Cerebellar nuclear complex (tissue), 1 donor: Measurements from ENCODE around the gene FBN3.
"Not testable (repeated sequence)": the region's sequence is repeated elsewhere in the genome, so short reads cannot be mapped to it uniquely, and the experiment has no call there.

ENCODE experiments used
- DNase-seq, 2 experiments: peaks; one replicate each; lab custom pipeline; 2025; lab: John Stamatoyannopoulos, UW

The FBN3 gene

DNA sequence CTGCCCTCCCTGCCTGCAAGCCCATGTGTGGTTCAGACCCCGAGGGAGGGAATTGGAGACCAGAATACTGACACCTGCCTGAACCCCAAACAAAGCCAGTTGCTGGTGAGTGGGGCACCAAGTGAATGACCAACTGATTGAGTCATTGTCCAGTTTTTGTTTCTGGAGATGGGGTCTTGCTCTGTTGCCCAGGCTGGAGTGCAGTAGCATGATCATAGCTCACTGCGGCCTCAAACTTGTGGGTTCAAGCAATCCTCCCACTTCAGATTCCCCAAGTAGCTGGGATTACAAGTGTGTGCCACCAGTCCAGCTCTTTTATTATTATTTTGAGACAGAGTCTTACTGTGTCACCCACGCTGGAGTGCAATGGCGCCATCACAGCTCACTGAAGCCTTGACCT lies 92.9 kb downstream of the FBN3 start:
- no peak for DNase-seq

DNA sequence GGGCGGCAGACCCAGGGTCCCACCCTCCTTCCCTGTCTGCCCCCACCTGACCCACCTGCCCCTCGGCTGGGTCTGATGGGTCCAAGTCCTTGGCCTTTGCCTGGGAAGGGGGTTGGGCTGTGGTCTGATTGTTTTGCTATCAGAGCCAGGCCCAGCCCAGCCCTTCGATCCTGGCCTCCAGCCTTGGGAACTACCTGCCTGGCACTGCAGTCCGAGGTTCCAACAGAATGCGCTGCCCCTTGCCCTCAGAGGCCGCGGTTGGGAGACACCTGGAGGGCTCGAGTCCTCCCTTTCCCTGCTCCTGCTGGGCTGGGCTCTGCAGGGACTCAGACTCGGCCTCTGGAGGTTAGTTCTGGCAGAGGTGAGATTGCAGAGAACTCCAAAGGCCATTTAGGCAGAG lies 95.2 kb downstream of the FBN3 start:
- DNase-seq, result no peak

DNA sequence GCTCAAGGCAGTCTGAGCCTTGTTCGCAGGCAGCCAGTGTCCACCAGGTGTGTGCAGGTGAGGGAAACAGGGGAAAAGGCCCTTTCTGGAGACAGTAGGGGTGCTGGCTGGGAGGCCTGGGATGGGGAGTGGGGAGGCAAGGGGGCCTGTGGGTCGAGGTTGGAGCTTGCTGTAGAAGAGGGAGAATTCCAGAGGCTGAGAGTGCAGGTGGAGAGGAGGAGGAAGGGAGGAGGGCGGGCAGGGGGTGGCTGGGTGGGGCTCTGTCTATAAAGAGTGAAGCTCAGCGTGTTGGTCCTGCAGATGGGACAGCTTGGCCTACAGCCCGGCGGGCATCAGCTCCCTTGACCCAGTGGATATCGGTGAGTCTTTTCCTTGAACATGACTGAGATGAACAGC lies 96.9 kb downstream of the FBN3 start, which contains the start of gene CCL25:
Gene CCL25 (plus strand): TSS at position 297 of the 396 bp plus-strand sequence. CDS start 290 bp downstream, outside the sequence.
- DNase-seq, result no peak

DNA sequence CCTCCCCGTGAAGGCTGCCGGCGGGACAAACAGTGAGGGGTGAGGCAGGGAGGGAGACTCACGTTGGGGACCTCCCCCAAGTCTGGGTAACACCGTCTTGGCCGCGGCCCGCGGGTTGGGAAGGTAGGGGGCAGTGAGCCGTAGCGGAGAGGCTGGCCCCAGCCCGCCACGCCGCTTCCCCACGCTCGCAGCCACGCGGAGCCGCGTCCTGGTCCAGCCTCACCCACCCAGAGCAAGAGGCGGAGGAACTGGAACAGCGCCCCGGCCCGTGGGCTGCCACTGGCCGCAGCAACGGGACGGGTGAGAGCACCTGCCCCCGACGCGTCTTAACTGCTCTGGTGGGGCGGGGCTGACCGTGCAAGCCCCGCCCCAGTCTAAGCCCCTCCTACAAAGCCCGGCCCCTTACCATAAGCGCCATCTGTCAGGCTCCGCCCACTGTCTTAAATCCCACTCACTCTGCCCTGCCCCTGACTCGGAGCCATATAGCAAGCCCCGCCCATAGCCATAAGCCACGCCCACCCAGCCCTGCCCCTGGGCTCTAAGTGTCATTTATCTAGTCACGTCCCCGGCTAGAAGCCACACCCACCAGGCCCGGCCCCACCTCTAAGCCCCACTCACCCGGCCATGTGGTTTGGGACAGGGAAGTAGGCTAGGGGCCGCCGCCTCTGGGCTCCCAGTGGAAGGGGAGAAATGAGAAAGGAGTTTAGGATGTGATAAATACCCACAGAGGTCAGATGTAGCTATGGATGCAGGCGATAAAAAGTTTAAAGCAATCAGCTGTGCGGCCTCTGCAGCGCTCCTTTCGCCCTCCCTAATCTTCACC lies 98.9 kb downstream of the FBN3 start:
- DNase-seq, result no peak

DNA sequence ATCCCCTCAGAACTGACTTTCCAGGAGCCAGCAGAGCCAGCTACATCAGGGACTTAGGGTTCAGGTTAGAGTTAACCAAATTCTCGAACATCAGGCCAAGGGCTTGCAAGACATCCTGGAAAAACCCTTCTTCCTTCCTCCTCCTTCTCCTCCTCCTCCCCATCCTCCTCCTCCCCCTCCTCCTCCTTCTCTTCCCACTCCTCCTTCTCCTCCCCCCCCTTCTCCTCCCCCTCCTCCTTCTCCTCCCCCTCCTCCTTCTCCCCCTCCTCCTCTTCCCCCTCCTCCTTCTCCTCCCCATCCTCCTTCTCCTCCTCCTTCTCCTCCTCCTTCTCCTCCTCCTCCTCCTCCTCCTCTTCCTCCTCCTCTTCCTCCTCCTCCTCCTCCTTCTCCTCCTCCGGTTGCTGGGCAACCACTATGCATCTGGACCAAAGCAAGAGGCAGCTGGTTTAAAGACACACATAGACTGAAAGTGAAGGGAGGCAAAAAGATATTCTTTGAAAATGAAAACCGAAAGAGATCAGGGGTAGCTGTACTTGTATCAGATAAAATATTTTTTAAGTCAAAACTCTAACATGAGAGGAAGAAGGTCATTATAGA lies 102.7 kb downstream of the FBN3 start:
- DNase-seq, result no peak

DNA sequence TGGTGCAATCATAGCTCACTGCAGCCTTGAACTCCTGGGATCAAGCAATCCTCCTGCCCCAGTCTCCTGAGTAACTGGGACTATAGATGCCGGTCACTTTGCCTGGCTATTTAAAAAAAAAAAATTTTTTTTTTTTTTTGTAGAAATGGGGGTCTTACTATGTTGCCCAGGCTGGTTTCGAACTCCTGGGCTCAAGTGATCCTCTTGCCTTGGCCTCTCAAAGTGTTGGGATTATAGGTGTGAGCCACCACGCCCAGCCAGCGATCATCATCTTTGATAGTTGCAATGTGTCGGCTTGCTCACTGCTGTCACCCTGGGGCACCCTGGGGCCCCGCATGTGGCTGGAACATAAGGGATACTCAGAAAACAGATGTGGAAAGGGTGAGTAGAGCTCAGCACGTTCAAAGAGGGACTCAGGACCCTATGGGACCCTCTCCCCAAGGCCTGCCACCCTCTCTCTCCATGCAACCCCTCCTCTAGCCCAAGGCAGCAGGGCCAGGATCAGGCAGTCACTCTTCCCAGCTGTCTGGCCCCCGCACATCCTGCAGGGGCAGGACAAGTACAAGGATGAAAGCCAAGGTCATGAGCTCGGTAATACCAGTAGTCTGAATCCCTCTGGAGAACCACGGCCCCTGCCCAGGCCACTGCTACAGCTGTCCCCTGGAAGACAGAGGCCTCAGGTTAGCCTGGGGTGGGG lies 103.4 kb downstream of the FBN3 start:
- DNase-seq, result no peak

DNA sequence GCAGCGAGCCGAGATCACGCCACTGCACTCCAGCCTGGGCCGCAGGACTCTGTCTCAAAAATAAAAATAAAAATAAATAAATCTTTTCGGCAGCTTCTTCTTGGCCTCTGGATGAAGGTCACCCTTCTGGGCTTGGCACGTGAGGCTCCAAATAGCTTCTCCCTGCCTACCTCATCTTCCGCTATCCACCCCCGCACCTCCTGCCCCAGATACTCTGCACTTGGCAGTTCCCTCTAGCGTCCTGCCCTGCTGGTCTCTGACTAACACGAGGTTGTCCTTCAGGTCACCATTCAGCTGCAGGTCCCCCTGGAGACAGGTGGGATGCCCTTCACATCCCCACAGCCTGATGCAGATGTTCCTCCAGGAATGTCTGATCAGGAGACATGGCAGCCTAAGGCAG lies 105.4 kb downstream of the FBN3 start:
- no peak for DNase-seq

DNA sequence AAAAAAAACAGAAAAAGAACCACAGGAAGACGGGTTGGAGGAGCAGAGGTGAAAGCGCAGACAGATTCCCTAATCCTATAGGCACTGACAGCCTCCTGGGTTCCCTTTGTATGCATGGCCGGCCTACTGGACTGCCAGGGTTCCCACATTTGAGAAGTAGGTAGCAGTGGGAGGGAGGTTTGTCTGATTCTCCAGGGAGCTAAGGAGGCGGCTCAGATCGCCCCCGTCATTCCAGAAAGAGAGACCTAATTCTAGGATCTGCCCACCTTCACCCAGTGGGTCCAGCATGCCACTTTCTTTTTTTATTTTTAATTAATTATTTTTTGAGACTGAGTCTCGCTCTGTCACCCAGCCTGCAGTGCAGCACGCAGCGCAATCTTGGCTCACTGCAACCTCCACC lies 106.5 kb downstream of the FBN3 start:
- no peak for DNase-seq

DNA sequence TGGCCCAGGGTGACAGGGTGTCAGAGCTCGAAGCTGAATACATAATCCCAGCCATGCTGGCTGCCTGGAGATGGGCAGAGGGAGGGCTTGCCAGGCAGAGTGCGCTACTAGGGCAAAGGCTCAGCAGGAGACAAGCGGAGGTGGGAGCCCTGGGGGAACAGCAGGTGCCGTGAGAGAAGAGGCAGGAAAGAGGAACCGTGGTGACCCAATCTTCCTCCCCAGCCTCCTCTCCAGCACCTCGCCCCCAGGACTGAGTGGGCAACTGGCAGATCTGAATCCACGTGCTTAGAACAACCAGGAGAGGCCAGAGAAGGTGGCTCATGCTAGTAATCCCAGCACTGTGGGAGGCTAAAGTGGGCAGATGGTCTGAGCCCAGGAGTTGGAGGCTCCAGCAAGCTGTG lies 107.9 kb downstream of the FBN3 start:
- DNase-seq, result no peak

DNA sequence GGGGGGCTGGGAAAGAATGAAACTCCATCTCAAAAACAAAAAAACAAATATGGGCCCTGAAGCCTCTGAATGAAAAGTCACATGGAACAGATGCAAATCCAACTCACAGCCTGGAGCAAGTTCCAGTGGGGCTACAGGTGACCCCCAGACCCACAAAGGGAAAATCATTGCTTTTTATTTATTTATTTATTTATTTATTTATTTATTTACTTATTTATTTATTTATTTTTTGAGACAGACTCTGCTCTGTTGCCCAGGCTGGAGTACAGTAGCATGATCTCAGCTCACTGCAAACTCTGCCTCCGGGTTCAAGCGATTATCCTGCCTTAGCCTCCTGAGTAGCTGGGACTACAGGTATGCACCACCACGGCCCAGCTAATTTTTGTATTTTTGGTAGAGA lies 110.2 kb downstream of the FBN3 start:
- DNase-seq, result no peak

DNA sequence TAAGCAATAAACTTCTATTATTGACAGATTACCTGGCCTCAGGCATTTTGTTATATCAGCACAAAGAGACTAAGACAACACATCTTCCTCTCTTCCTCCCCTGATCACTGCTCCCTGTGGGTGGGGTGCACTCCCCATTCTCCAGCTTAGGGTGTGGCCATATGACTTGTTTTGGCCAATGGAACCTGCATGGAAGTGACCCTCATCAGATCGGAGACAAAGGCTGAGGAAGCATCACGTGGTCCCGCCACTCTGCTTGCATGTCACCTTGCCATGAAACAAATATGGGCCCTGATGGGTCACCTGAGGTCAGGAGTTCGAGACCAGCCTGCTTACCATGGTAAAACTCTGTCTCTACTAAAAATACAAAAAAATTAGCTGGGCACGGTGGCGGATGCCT lies 110.6 kb downstream of the FBN3 start:
- no peak for DNase-seq

DNA sequence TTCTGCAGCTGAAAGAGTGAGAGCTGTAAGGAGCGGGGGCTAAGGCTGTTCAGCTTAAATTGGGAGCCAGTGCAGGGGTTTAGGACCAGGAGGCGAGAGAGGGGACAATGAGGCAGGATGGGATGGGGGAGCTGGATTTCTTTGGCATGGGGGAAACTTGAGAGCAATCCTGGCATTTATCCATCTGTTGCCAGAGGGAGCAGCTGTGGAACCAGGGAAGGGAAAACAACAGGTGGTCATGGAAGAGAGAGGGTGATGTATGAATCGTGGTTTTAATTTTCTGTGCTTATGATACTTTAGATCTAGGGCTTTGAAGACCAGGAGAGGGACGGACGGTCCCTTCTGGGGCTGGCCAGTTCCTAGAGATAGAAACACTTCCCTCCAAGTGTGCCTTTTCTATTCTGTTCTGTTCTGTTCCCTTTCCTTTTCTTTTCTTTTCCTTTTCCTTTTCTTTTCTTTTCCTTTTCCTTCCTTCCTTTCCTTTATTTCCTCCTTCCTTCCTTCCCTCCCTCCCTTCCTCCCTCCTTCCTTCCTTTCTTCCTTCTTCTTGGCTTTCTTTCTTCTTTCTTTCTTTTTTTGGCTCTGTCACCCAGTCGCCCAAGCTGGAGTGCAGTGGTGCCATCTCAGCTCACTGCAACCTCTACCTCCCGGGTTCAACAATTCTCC lies 112.8 kb downstream of the FBN3 start:
- no peak for DNase-seq

DNA sequence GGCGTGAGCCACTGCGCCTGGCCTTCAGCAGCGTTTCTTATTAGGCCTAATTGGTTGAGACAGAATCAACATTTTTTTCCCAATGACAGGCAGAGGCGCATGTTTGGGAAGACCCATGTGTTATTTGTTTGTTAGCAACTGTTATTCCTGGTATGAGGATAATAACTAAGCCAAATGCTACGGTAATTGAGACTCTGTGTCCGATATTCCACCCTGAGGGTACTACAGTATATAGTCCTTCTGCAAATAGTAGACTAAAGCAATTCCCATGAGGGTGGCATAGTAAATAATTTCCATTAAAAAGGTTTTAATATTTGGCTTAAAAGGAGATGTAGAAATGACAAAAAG lies 115.2 kb downstream of the FBN3 start:
- DNase-seq, result no peak

DNA sequence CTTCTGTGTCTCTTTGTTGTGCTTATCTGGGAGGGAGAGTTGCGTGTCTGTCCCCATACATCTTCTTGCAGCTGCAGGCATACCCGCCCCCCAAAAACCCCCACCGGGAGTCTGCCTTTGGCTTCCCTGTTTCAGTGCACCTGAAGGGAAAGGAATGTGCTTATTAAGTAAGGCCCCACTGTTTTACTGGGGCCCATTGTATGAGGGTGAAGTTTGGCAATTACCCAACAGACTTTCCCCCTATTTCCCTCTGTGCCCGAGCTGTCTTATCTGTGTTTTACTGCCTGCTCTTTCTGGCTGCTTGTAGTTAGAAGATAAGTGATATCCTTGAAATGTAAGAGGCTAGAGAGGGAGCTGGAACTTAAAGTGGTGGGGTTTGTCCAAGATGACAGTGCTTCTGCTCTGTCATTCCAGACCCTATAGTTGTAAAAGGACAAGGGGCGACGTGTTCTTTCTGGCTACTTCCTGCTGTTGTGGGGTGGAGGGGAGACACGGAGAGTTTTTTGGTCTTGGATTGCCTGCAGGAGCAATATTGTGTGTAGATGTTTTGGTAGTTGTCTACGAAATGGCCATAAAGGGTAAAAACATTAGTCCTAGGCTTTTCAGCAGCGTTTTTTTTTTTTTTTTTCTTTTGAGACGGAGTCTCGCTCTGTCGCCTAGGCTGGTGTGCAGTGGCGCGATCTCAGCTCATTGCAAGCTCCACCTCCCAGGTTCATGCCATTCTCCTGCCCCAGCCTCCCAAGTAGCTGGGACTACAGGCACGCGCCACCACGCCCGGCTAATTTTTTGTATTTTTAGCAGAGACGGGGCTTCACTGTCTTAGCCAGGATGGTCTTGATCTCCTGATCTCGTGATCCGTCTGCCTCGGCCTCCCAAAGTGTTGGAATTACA lies 115.9 kb downstream of the FBN3 start:
- not testable (repeated sequence) for DNase-seq

DNA sequence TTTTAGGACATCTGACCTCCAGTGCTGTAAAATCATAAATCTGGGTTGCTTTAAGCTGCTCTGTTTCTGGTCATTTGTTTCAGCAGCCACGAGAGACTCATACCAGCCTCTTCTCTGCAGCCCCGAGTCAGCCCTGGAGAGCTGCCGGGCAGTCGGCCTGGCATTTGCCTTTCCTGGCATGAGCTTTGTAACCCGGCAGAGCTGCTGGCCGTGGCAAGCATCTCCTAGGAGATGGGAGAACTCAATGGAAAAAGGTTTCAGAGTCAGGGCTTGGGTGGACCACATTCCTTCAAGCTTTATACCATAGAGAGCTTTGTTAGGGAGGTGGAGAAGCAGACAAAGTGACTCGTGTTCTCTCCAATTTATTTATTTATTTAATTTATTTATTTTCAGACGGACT lies 118.4 kb downstream of the FBN3 start:
- DNase-seq, result no peak

DNA sequence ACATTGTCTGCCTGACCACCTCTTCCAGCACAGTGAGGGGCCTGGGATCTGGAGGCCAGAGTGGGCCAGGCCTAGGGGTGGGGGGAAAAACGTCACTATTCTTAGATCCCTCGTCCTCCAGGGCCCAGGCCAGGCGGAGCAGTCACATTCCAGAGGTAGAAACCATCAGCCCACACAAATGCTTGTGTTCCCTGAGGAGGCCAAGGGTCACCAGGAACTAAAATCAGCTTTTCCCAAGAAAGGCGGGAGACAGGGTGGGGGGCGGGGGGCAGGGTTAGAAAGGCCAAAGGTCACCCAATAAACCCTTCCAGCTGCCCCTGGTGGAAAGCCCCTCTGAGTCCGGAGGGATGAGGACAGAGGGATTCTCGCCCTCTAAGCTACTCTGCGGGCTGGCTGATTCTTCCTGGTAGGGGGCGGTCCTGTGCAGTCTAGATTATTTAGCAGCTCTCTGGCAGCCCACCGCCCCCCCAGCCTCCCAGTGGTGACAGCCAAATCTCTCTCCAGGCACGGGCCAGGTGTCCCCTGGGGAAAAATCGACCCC lies 120.4 kb downstream of the FBN3 start:
- DNase-seq, result no peak

DNA sequence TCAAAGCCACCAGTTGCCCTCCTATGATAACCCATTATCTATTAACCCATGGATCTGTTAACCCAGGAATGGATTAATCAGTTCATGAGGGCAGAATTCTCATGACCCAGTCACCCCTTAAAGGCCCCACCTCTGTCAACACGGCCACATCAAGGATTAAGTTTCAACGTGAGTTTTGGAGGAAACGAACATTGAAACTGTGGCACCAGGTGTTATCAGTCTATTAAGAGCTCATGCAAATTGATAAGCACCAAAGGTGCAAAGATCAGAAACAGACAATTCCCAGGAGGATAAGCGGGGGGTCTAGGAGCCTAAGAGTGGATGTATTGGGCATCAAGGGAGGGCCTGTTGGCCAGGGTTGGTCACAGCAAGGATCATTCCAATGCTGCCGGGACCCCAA lies 124.1 kb downstream of the FBN3 start:
- DNase-seq, result no peak

DNA sequence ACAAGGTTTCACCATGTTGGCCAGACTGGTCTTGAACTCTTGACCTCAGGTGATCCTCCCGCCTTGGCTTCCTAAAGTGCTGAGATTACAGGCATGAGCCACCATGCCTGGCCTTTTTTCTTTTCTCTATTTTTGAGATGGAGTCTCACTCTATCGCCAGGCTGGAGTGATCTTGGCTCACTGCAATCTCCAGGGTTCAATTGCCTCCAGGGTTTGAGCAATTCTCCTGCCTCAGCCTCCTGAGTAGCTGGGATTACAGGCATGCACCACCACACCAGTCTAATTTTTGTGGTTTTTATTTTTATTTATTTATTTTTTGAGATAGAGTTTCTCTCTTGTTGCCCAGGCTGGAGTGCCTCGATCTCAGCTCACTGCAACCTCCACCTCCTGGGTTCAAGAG lies 125.1 kb downstream of the FBN3 start:
- not testable (repeated sequence) for DNase-seq

DNA sequence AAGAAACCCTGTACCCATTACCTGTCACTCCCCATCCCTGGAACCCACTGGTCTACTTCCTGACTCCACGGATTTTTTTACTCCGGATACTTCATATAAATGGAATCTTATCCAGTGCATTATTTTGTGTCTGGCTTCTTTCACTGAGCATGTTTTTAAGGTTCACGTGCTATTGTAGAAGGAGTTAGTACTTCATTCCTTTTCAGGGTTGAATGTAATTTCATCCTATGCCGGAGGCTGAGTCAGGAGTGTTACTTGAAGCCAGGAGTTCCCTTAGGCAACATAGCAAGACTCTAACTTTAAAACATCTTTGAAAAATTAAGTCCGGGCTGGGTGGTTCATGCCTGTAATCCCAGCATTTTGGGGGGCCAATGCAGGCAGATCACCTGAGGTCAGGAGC lies 126.0 kb downstream of the FBN3 start:
- no peak for DNase-seq

DNA sequence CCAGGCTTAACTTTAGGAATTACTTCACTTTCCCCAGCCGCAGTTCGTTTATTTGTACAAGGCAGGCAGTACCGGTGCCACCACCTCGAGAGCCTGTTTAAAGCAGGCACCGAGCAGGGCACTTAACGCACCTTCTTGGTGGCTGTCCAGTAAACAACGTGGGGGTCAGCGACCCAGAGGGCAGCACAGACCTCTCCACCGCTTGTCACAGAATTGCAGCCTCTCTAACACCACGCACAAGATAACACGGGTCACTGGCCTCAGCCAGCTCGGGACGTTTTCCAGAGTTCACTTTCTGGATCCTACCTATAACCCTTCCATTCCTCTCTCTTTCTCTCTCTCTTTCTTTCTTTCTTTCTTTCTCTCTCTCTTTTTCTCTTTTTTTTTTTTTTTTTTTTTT lies 127.1 kb downstream of the FBN3 start:
- no peak for DNase-seq

DNA sequence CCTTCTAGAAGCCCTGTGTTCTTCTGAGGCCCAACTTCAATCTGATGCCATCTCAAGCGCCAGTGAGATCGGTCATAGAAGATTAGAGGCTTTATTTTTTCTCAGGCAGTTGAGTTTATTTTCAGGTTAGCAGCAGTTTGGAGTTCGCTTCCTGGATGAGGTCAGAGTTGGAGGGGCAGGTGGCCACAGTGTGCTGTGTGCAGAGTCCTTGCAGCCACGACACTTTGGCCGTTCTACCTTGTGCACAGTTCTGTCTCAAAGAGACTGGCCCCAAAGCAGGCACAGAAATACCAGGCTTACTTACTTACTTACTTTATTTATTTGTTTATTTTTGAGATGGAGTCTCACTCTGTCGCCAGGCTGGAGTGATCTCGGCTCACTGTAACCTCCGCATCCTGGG lies 128.0 kb downstream of the FBN3 start:
- DNase-seq, result no peak
